ENCODE measurements around the gene AGAP3.
"Not testable (repeated sequence)": the region's sequence is repeated elsewhere in the genome, so short reads cannot be mapped to it uniquely, and the experiment has no call there.

AGAP3 gene

GRCh38 chr7:151085691-151086620, at the start of gene AGAP3:
Gene AGAP3, plus strand, starts transcription at chr7:151086475. Its CDS starts 267 bp downstream, at chr7:151086742.
- peak within 1 kb of the TSS; percentile 87 for H3K4me3 ChIP-seq (ENCODE audit: low read depth, low read length)
- peak; percentile 94 for DNase-seq
- no peaks in the 10 kb centered on the region for H3K9me3 ChIP-seq (ENCODE audit: severe bottlenecking)
- no peak for TF ChIP-seq CTCF (IDR thresholded peaks at IDR 0.05; ENCODE audit: low read depth, low read length)
- no peaks in the 10 kb centered on the region for H3K27me3 ChIP-seq (ENCODE audit: insufficient read depth, low read depth, severe bottlenecking)
- H3K36me3 ChIP-seq = peaks cover 28% of the 10 kb centered on the region
- peak within 1 kb of the TSS; percentile 96 for H3K27ac ChIP-seq

- Histone ChIP-seq H3K27ac (peak overlapping the region; percentile 24), H3K4me3 (ENCODE audit: low read depth, low read length) (no peak overlapping the region), H3K9me3 (ENCODE audit: severe bottlenecking) (no peaks in the 10 kb centered on the region), H3K36me3 (peaks cover 9% of the 10 kb centered on the region), H3K27me3 (ENCODE audit: insufficient read depth, low read depth, severe bottlenecking) (no peaks in the 10 kb centered on the region)
- no peak for TF ChIP-seq CTCF (IDR thresholded peaks at IDR 0.05; ENCODE audit: low read depth, low read length)
- peak; percentile 59 for DNase-seq
These were observed 47.1 kb upstream of the AGAP3 start for GRCh38 chr7:151038951-151039849.

- H3K27ac ChIP-seq = peak overlapping the region; percentile 24
- DNase-seq = peak; percentile 56
- TF ChIP-seq CTCF (IDR thresholded peaks at IDR 0.05; ENCODE audit: low read depth, low read length) = no peak
- H3K9me3 ChIP-seq (ENCODE audit: severe bottlenecking) = no peaks in the 10 kb centered on the region
- no peak overlapping the region for H3K4me3 ChIP-seq (ENCODE audit: low read depth, low read length)
- H3K36me3 ChIP-seq = peaks cover 4% of the 10 kb centered on the region
- H3K27me3 ChIP-seq (ENCODE audit: insufficient read depth, low read depth, severe bottlenecking) = no peaks in the 10 kb centered on the region
These were observed 46.3 kb upstream of the AGAP3 start for GRCh38 chr7:151039850-151040548.

GRCh38 chr7:151040616-151041375, 45.5 kb upstream of the AGAP3 start:
- H3K36me3 ChIP-seq = peaks cover 3% of the 10 kb centered on the region; the same call in 1 of the 2 replicates
- no peaks in the 10 kb centered on the region for H3K27me3 ChIP-seq (ENCODE audit: insufficient read depth, low read depth, severe bottlenecking)
- no peak overlapping the region for H3K4me3 ChIP-seq (ENCODE audit: low read depth, low read length)
- DNase-seq = no peak
- no peaks in the 10 kb centered on the region for H3K9me3 ChIP-seq (ENCODE audit: severe bottlenecking)
- TF ChIP-seq CTCF (IDR thresholded peaks at IDR 0.05; ENCODE audit: low read depth, low read length) = no peak
- no peak overlapping the region for H3K27ac ChIP-seq

- not testable (repeated sequence) for H3K4me3 ChIP-seq (ENCODE audit: low read depth, low read length); H3K36me3 ChIP-seq; H3K27me3 ChIP-seq (ENCODE audit: insufficient read depth, low read depth, severe bottlenecking); DNase-seq; H3K27ac ChIP-seq; H3K9me3 ChIP-seq (ENCODE audit: severe bottlenecking)
These were observed 42.8 kb upstream of the AGAP3 start for GRCh38 chr7:151043449-151043848.
